Hematopoietic multipotent progenitor cell treated with erythropoietin and hydrocortisone succinate and interleukin-3 and kit ligand, for 6 days (in vitro differentiated cells): Measurements from ENCODE around the gene WDR64.
"Not testable (repeated sequence)": the region's sequence is repeated elsewhere in the genome, so short reads cannot be mapped to it uniquely, and the experiment has no call there.

Source experiments
- DNase-seq: peaks from one replicate; pipeline ENCODE4 v3.0.0-alpha.2; 2015

Gene WDR64

GRCh38 chr1:241660424-241660972, 8.4 kb downstream of the WDR64 start:
- no peak for DNase-seq

- DNase-seq = no peak
Observed at GRCh38 chr1:241666419-241666818, 14.3 kb downstream of the WDR64 start.

DNA sequence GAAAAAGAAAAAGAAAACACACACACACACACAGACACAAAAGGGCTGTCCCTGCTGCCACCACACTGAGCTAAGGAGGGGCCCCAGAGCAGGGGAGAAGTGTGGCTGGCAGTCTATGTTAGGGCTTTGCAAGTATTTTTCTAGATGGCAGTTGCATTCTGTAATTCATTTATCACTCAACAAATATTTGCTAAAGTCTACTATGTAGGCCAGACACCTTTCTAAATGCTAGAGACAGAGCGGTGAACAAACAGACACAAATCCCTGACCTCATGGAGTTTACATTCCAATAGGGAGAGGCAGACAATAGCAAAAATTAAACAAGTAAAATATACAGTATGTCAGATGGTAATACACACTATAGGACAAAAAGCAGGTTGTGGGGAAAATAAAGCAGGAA, 20.2 kb downstream of the WDR64 start:
- no peak for DNase-seq

DNA sequence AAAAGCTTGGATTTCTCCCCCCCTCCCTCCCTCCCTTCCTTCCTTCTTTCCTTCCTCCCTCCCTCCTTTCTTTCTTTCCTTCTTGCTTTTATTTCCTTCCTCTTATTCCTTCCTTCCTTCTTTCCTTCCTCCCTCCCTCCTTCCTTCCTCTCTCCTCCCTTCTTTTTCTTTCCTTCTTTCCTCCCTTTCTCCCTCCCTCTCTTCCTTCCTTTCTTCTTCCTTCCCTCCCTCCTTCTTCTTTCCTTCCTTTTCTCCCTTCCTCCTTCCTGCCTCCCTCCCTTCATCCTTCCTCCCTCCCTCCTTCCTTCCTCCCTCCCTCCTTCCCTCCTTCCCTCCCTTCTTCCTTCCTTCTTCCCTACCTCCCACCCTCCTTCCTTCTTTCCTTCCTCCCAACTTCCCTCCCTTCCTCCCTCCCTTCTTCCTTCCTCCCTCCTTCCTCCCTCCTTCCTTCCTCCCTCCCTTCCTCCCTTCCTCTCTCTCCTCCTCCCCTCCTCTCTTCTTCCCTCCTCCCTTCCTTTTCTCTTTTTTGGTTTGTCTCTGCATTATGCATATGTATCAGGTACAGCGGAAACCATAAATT, 22.8 kb downstream of the WDR64 start:
- no peak for DNase-seq

GRCh38 chr1:241675983-241676382, 23.9 kb downstream of the WDR64 start:
- DNase-seq = no peak

- no peak for DNase-seq
Observed at GRCh38 chr1:241677201-241677600, 25.1 kb downstream of the WDR64 start.

DNA sequence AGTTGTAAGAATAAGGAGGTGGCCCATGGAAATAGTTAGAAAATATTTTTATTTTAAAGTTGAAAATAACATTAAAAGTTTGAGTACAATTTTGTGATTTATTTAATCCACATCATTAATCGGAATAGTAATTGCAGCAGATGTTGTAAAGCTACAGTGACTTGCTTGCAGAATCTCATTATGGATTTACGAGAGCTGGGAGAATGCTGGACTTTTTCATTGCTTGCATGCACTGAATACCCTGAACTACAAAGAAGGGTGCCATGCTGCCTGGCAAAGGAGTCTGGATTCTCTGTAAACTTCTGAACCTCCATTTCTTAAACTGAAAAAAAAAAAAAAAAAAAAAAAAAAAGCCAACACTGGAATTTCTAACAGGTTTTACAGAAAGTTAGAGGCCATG, 26.5 kb downstream of the WDR64 start:
- no peak for DNase-seq

- no peak for DNase-seq
Observed at GRCh38 chr1:241679404-241679803, 27.3 kb downstream of the WDR64 start.

DNA sequence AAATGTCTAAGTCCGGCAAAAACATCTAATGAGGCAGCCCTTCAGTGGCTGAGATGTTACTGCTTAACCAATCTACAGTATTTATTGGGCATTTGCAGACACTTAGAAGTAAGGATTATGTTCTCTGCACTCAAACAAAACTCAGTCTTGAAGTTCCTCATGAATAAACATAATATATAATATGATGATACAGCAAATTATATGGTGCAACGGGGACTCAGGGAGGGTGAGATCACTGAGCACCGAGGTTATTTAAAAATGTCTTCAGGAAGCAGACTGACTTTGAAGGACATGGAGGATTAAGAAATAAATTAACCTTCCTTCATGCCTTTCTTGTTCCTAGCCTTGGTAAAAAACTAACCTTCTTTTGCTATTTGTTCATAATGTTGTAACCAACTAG, 27.9 kb downstream of the WDR64 start:
- DNase-seq = no peak

- not testable (repeated sequence) for DNase-seq
Observed at GRCh38 chr1:241681861-241682448, 29.9 kb downstream of the WDR64 start.

DNA sequence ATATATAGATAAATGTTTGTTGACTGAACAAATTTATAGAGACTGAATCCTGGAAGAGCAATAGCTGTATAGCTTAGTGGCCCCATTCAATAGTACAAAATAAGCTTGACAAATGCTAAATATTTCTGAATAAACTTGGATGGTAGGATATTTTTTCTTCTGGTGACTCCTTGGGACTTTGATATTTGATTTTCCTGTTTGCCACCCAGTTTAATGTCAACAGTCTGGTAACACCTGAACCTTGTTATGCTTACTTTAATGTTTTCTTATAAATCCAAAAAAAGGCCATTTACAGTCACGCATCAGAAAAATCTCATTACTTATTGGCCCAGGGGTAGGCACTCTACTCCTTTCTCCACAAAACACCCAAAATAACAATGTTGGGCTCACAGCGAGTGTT, 30.8 kb downstream of the WDR64 start:
- no peak for DNase-seq

GRCh38 chr1:241684108-241684507, 32.0 kb downstream of the WDR64 start:
- no peak for DNase-seq

GRCh38 chr1:241688940-241689368, 36.9 kb downstream of the WDR64 start:
- no peak for DNase-seq

DNA sequence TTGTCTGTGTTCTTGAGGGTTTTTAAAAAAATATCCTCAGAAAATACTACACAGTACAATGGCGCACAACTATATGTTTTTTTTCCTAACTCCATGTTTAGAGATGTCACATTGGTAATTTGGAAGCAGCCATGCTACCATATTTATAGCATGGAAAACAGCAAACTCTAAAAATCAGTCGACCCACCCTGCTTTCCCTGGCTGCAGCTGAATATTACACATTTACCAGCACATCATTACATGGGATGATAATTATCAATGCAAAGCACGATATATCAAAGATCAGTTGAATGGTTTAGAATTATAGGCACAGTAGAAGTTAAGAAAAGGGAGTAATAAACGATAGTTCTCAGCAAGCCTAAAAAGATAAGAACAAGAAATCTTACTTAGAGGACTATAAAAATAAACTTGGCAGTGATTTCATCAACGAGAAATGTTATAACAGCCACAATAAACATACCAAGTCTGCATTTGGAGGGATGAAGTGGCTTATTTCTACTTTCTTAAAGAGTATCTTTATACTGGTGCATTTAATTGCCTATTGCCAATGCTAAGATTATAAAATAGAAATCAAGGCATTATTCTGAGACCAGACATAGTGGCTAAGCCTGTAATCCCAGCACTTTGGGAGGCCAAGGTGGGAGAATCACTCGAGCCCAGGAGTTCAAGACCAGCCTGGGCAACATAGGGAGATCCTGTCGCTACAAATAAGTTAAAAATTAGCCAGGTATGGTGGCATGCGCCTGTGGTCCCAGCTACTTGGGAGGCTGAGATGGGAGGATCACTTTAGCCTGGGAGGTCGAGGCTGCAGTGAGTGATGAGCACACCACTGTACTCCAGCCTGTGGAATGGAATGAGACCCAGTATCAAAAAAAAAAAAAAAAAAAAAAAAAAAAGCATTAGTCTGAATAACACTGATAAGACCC, 43.4 kb downstream of the WDR64 start:
- no peak for DNase-seq

DNA sequence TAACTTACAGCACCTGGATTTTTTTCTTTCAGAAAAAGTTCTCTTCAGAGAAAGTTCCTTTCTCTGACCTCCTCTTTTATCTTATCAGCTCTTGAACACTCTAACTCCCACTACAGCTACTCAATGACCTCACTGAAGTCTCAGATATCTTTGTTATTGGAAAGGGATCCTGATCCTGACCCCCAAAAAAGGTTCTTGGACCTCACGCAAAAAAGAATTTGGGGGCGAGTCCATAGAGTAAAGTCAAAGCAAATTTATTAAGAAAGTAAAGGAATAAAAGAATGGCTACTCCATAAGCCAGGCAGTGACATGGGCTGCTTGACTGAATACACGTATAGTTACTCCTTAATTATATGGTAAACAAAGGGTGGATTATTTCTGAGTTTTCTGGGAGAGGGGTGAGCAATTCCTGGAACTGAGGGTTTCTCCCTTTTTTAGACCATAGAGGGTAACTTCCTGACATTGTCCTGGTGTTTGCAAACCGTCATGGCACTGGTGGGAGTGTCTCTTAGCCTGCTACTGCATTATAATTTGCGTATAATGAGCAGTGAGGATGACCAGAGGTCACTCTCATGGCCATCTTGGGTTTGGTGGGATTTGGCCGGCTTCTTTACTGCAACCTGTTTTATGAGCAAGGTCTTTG, 44.2 kb downstream of the WDR64 start:
- peak; percentile 46 for DNase-seq

- no peak for DNase-seq
Observed at GRCh38 chr1:241696815-241697639, 44.9 kb downstream of the WDR64 start.

DNA sequence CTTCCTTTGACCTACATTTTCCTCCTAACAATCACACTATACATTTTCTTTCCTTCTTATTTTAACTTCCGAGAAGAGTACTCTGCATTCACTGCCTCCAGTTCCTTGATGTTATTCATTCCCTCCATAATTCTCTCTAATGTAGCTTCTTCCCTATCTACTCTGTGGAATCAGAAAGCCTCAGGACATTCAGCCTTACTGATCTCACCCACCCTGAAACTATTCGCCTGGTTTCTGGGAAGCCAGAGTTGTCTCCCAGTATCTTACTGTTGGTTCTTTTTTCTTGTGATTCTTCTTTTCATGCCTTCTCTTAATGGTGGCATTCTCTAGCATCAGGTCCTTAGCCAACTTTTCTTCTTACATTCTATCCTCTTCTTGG, 45.5 kb downstream of the WDR64 start:
- no peak for DNase-seq

DNA sequence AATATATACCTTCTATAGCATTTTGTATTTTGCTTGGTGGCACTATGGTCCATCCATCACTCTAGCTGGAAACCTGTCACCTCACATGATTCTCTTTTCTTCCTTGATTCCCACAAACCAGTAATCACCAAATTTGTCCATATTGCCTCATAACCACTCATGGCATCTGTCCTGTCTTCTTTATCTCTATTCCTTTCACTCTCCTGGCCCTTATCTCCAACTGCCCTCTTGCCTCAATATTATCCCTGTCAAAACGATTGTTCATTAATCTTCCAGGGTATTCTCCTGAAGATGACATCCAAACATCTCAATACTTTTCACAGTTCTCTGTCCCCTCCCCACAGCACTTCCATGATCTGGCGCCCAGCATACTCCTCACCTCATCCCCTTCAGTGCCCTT, 46.1 kb downstream of the WDR64 start:
- DNase-seq = no peak

DNA sequence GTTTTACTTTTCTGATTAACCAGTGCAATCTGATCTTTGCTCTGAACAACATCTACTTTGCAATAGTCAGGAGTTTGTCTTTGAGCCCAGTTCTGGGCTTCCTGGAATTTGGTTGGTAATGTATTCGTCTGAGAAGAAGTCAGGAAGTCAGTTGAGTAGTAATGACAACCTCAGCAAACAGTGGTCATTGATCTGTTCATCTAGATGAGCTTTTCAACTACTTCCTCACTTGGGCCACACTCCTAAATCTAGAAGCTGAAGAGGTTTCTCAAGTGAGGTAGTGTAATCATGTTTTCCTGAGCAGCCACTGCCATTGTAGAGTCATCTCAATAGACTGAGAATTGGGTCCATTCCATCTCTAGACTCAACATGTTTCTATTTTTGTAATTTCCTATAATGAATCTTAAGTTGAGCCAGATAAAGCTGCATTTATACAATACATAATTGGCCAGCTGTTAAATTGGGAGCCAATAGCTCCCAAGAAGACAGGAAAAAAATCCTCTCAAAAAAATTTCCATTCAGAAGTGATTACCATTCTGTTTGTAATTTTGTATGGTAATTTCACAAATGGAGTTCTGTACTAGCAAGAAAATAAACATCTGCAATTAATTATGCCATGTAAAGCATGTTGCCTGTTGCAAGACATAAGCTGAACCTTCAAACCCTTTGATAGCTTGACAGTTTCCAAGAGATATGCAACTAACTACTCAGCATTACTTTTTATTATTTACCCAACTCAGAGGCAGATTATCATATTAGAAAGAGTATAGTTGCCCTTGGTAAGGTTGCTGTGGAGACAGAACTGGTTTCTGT, 49.6 kb downstream of the WDR64 start:
- no peak for DNase-seq

DNA sequence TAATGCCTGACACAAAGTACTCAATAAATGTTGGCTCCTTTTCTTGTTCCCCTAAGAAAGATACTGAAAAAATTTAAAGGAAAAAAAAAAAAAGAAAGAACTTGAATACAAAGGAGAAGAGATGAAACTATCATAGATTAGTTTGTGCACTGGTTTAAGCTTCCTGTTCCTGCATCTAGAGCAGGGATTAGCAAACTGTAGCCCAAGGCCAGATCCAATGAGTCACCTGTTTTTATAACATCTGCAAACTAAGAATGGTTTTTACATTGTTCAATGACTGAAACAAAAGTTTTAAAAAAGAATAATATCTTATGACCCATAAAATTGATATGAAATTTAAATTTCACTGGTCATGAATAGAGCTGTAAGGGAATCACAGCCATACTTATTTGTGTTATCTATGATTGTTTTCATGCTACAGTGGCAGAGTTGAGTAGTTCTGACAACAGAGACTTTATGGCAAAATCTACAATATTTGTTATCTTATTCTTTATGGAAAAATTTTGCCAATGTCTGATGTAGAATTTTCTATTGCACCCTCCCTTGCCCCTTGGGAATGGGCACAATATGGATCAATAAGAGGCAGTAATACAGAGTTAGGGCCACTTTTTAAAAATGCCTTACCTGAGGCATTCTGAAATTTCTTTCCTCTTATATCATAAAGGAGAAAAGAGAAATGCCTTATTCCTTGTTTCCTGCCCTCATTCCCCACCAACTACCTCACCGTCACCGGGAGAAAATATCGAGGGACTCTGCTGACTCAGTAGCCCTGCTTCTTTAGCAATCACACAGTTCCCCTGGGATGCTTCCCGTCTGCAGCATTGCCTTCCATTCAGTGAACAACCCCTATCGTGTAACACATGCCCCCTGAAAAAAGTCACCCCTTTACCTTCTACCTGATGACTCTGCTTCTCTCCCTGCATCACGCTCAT, 50.6 kb downstream of the WDR64 start:
- DNase-seq = no peak
